ENCODE results near the gene RELCH.

Gene RELCH

DNA sequence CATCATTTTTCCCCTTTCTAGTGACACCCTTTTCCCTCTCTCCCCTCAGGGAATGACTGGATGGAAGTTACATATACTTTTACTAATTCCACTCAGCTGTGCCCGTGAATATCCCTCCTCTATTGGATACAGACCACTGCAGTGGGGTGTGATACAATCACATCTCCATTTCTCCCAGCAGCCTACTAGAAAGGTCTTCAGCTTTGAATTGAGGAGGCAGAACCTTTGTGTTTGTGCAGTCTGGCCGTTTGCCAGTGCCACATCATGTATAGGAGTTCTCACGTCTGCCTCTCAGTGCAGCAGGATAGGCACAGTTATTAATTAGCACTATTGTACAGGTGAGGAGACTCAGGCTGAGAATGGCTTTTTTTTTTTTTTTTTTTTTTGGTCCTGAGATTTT, 154.4 kb downstream of the RELCH start:
- peak; percentile 32 for DNase-seq

DNA sequence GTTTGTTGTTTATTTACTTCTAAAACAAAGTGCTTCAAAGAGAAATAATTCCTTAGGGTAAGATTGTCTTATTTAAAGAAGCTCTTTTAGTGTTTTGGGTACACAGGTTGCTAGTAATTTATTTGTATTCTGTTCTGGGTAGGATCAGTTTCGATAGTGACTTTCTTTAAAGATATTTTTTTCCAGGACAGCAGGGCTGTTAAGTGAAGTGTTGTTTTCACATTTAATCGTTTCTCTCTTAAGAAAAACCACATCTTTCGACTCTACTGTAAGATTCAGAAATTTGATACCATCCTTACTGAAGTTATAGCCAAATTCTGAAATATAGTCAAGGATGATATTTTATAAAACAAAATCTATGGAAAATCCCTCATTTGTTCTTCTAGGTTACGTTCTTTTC, 155.8 kb downstream of the RELCH start:
- no peak for DNase-seq

DNA sequence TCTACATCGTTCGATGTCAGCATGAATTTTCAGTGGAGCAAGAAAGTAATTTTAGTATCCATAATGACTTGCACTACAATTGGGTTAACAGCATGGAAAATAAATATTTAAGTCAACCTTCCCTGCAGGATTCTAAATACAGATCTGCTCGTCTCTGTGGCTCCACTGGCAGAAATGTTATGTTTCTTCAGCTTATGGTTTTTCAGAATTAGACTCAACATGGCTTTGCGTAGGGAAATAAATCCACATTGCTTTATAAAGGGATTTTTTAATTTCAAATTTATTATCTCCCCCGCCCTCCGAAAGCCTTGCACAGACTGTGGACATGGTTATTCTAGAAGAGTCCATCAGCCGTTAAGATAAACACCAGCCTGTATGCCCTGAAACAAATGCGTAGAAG, 156.3 kb downstream of the RELCH start:
- DNase-seq: no peak

DNA sequence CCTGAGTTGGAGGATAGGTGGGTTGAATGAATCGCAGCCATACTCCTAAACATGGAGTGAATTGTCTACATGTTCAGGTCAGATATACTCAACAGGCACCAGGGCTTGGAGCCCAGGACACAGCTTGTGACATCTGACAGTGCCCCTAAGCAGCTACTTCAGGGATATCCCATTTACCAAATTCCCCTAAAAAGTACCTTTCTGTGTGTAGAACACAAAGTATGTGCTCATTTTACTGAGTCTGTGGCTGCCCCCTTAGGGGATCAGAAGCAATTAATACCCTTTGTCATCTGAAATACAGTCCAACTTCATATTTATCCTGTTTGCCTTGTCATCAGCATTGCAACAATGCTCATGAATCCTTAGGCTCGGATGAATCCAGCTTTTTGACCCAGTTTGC, 158.9 kb downstream of the RELCH start:
- DNase-seq: no peak

DNA sequence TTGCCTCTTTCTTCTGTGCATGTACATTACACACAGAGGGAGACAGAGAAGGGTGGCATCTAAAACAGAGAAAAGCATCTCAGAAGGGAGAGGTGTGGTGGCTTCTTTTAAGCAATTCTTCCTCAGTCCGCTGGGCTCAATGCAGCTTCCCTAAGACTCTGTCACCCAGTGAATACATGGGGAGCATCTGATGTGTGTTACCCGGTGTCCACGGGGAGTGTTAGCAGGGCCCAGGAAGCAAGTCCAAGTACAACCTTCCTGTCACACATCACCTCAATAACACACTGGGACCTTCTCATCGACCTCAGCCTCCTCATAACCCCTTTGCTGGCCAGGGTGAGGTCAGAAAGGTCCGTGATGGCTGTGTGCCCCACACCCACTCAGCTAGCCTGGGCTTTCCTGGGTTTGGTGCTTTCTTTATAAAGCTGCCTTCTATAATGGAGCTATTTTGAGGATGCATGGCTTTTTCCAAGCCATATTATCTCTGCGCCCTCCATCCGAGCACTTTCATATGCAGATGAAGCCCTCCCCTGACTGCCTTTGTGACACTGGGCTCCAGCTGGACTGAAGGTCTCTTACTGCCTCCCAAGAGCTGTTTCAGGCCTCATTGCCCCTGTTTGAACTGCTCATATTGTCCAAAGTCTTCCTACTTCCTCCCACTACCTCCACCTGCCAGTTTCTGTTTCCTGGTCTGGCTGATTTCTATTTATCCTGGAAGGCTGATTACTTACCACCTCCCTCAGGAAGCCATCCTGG, 159.5 kb downstream of the RELCH start:
- DNase-seq: no peak

DNA sequence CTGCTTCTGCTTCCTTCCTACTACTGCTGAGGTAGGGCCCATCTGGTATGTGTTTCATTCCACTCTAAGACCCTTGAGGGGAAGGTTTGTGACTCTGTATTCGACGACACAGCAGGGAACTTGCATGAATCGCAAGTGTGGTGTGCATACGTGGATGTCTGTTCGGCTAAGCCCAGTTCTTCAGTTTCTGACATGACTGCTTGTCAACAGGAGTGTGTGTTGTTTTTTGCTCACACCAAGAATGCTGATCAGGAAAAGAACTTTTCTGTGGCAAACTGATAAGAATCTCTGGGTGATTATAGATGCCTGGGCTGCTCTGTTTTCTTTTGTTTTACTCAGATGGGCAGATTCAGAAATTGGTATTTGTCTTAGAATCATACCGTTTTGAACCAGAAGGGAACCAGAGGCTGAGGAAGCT, 160.0 kb downstream of the RELCH start:
- no peak for DNase-seq

DNA sequence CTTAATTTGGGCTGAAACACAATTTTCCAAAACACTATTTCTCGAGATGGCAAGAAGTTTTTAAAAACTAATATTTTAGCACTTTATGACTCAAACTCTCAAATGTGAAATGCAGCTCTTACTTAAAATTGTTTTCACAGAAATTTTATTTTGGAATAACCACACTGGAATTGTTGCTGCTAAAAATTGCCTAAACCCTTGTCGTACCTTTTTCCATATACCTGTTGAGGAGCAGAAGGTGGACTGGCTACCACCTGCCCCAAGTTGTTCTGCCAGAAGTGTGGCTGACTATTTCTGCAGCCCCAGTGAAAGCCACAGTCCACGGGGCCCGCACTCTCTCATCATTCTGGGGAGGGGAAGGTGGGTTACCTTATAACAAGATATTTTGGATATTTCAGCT, 161.4 kb downstream of the RELCH start:
- DNase-seq: no peak

DNA sequence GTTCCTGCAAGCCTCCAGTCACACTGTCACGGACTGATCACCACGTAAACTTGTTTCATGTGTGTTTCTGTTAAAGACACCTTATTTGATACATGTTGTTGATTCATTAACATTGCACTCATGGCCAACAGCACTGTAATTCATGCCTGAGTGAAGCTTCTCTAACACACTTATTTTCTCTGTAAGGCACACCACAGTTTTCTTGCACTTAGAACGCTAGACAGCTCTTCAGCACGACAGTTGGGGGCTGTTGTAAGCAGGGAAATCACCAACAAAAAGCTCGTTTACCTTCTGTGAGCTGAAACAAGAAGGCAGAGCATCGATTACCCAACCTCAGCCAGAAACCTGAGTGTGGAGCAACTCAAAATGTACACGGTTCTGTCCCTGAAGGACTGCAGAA, 166.1 kb downstream of the RELCH start:
- DNase-seq: no peak

DNA sequence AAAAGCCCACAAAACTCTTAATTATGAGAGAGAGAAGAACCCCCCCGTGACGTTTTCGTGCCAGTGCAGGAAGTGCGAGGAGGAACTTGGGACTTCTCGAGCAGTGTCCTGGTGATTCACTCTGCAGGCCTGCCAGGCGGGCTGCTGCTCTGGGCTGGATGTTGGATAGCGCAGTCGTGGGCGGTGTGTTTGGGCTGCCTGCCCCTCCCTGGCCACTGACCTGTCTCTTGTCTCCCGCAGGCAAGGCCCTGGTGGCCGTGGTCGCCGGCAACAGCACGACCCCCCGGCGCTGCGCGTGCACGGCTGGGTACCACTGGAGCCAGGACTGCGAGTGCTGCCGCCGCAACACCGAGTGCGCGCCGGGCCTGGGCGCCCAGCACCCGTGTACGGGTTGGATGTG, 167.1 kb downstream of the RELCH start:
- DNase-seq: no peak

DNA sequence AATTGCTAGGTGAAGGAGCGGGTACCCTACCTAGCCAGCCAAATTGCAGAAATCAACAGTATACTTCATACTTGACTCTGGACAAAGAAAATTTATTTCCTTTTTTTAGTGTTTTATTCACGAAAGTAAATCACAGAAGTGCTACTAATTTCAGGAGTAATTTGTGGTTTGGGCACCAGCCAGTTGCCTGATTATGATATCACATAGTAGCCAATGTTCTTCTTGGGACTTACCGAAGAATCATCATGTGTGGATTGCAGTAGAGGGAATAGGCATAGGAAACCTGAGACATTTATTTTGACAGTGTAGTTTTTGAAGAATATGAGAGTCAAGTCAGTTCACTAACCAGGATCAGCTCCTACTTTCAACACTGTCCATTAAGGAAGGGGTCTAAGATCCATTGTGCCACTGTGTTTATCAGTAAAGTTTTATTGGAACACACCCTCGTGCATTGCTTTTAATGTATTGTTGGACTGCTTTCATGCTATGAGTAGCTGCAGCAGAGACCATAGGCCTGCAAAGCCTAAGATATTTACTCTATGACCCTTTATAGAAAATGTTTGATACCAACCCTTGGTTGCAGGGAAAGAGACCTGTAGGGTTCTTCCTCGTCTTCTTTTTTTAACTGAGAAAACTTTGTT, 170.1 kb downstream of the RELCH start:
- no peak for DNase-seq
